ENCODE data around the gene PRRT1. TPM values are rescaled to one million over a fixed set of nuclear protein-coding genes. Genes with fewer than 3 reads are reported as not detected.
A peak's percentile ranks its signal among the peaks of the same experiment; 100 is the strongest.
"Not testable (repeated sequence)": the region's sequence is repeated elsewhere in the genome, so short reads cannot be mapped to it uniquely, and the experiment has no call there.

The PRRT1 gene
- total and polyA plus RNA-seq, 5 donors from 2014 or later = 0.13 to 0.55 (median 0.29) TPM; not detected in 1

GRCh38 chr6:32186151-32186840 is 34.6 kb upstream of the PRRT1 start:
- H3K27ac Mint-ChIP-seq = peak overlapping the region; percentile 93 to 96 (median 95)
- not testable (repeated sequence) for H3K27me3 Mint-ChIP-seq; H3K27me3 ChIP-seq (ENCODE audit: control insufficient read depth, insufficient read depth, low read length); H3K9me3 Mint-ChIP-seq; H3K4me3 ChIP-seq (ENCODE audit: low read depth, low read length); DNase-seq; ATAC-seq (ENCODE audit: low read depth in 2 of 2); H3K9me3 ChIP-seq (ENCODE audit: control insufficient read depth in 2 of 2, low read length in 2 of 2)
- peaks cover 33% of the 10 kb centered on the region for H3K36me3 ChIP-seq (ENCODE audit: control insufficient read depth, insufficient read depth, low read length)
- H3K4me3 Mint-ChIP-seq = peak overlapping the region; percentile 92 to 97 (median 95)
- H3K27ac ChIP-seq (ENCODE audit: insufficient read depth, low read length, poor library complexity, severe bottlenecking) = peak overlapping the region; percentile 67
- peaks cover 25% of the 10 kb centered on the region for H3K36me3 Mint-ChIP-seq
- H3K4me1 ChIP-seq (ENCODE audit: control insufficient read depth, insufficient read depth, low read length, poor library complexity, severe bottlenecking) = peaks cover 50% of the 10 kb centered on the region
- H3K4me1 Mint-ChIP-seq = peaks cover 6 to 54% (median 33%) of the 10 kb centered on the region in 4 donors

- Mint-ChIP-seq H3K36me3 (peaks cover 29% of the 10 kb centered on the region), H3K27ac (peak overlapping the region; percentile 93 to 96 (median 95)), H3K4me3 (peak overlapping the region; percentile 91 to 97 (median 95)), H3K4me1 (peaks cover 6 to 60% (median 34%) of the 10 kb centered on the region in 4 donors)
- Histone ChIP-seq H3K4me1 (ENCODE audit: control insufficient read depth, insufficient read depth, low read length, poor library complexity, severe bottlenecking) (peaks cover 45% of the 10 kb centered on the region), H3K27ac (ENCODE audit: insufficient read depth, low read length, poor library complexity, severe bottlenecking) (peak overlapping the region; percentile 67), H3K36me3 (ENCODE audit: control insufficient read depth, insufficient read depth, low read length) (peaks cover 39% of the 10 kb centered on the region)
- ATAC-seq (ENCODE audit: low read depth in 2 of 2) (peak; percentile 32 to 39), DNase-seq (peak in 2 of 3 donors; percentile 54 to 59)
- not testable (repeated sequence) for H3K9me3 ChIP-seq (ENCODE audit: control insufficient read depth in 2 of 2, low read length in 2 of 2); H3K9me3 Mint-ChIP-seq; H3K4me3 ChIP-seq (ENCODE audit: low read depth, low read length); H3K27me3 ChIP-seq (ENCODE audit: control insufficient read depth, insufficient read depth, low read length); H3K27me3 Mint-ChIP-seq
Measured at GRCh38 chr6:32185681-32186131, 34.0 kb upstream of the PRRT1 start.

- Mint-ChIP-seq H3K27me3 (no peaks in the 10 kb centered on the region), H3K9me3 (no peaks in the 10 kb centered on the region), H3K4me1 (peaks cover 6 to 75% (median 42%) of the 10 kb centered on the region in 4 donors), H3K27ac (peak within 1 kb of the TSS; percentile 35 to 90 (median 42)), H3K4me3 (peak within 1 kb of the TSS in 1 of 4 donors; percentile 29), H3K36me3 (peaks cover 38% of the 10 kb centered on the region)
- peaks cover 44% of the 10 kb centered on the region for H3K36me3 ChIP-seq (ENCODE audit: control insufficient read depth, insufficient read depth, low read length)
- no peaks in the 10 kb centered on the region for H3K9me3 ChIP-seq (ENCODE audit: control insufficient read depth in 2 of 2, low read length in 2 of 2)
- H3K27ac ChIP-seq (ENCODE audit: insufficient read depth, low read length, poor library complexity, severe bottlenecking) = peak within 1 kb of the TSS; percentile 67
- ATAC-seq (ENCODE audit: low read depth in 2 of 2) (no peak), DNase-seq (no peak)
- H3K27me3 ChIP-seq (ENCODE audit: control insufficient read depth, insufficient read depth, low read length) = no peaks in the 10 kb centered on the region
- H3K4me1 ChIP-seq (ENCODE audit: control insufficient read depth, insufficient read depth, low read length, poor library complexity, severe bottlenecking) = peaks cover 42% of the 10 kb centered on the region
- H3K4me3 ChIP-seq (ENCODE audit: low read depth, low read length) = no peak within 1 kb of the TSS
Measured at GRCh38 chr6:32184084-32184640, 32.4 kb upstream of the PRRT1 start, which contains the start of gene AGER. TSS of gene AGER (minus strand) at chr6:32184253. CDS start at chr6:32184222, 31 bp downstream.

GRCh38 chr6:32183483-32184083 is 31.8 kb upstream of the PRRT1 start:
- Mint-ChIP-seq H3K36me3 (peaks cover 41% of the 10 kb centered on the region), H3K4me1 (peaks cover 6 to 75% (median 41%) of the 10 kb centered on the region in 4 donors), H3K4me3 (peak overlapping the region in 1 of 4 donors; percentile 29), H3K9me3 (no peaks in the 10 kb centered on the region), H3K27ac (peak overlapping the region in 1 of 3 donors; percentile 35), H3K27me3 (no peaks in the 10 kb centered on the region)
- no peaks in the 10 kb centered on the region for H3K27me3 ChIP-seq (ENCODE audit: control insufficient read depth, insufficient read depth, low read length)
- no peak overlapping the region for H3K4me3 ChIP-seq (ENCODE audit: low read depth, low read length)
- no peaks in the 10 kb centered on the region for H3K9me3 ChIP-seq (ENCODE audit: control insufficient read depth in 2 of 2, low read length in 2 of 2)
- ATAC-seq (ENCODE audit: low read depth in 2 of 2) (no peak), DNase-seq (no peak)
- H3K36me3 ChIP-seq (ENCODE audit: control insufficient read depth, insufficient read depth, low read length) = peaks cover 44% of the 10 kb centered on the region
- no peak overlapping the region for H3K27ac ChIP-seq (ENCODE audit: insufficient read depth, low read length, poor library complexity, severe bottlenecking)
- peaks cover 42% of the 10 kb centered on the region for H3K4me1 ChIP-seq (ENCODE audit: control insufficient read depth, insufficient read depth, low read length, poor library complexity, severe bottlenecking)

GRCh38 chr6:32183030-32183429 is 31.3 kb upstream of the PRRT1 start:
- H3K4me1 Mint-ChIP-seq = peaks cover 6 to 73% (median 42%) of the 10 kb centered on the region in 4 donors
- Histone ChIP-seq H3K27ac (ENCODE audit: insufficient read depth, low read length, poor library complexity, severe bottlenecking) (no peak overlapping the region), H3K4me3 (ENCODE audit: low read depth, low read length) (no peak overlapping the region), H3K9me3 (ENCODE audit: control insufficient read depth in 2 of 2, low read length in 2 of 2) (no peaks in the 10 kb centered on the region), H3K27me3 (ENCODE audit: control insufficient read depth, insufficient read depth, low read length) (no peaks in the 10 kb centered on the region), H3K4me1 (ENCODE audit: control insufficient read depth, insufficient read depth, low read length, poor library complexity, severe bottlenecking) (peaks cover 39% of the 10 kb centered on the region), H3K36me3 (ENCODE audit: control insufficient read depth, insufficient read depth, low read length) (peaks cover 44% of the 10 kb centered on the region)
- H3K27me3 Mint-ChIP-seq = no peaks in the 10 kb centered on the region
- H3K27ac Mint-ChIP-seq = peak overlapping the region in 2 of 3 donors; percentile 35 to 42
- ATAC-seq (ENCODE audit: low read depth in 2 of 2) (no peak), DNase-seq (no peak)
- no peak overlapping the region for H3K4me3 Mint-ChIP-seq
- peaks cover 41% of the 10 kb centered on the region for H3K36me3 Mint-ChIP-seq
- H3K9me3 Mint-ChIP-seq = no peaks in the 10 kb centered on the region

GRCh38 chr6:32182555-32182981 is 30.8 kb upstream of the PRRT1 start:
- Mint-ChIP-seq H3K36me3 (peaks cover 40% of the 10 kb centered on the region), H3K27ac (peak overlapping the region in 1 of 3 donors; percentile 42), H3K4me3 (no peak overlapping the region), H3K9me3 (no peaks in the 10 kb centered on the region), H3K4me1 (peaks cover 6 to 71% (median 40%) of the 10 kb centered on the region in 4 donors), H3K27me3 (no peaks in the 10 kb centered on the region)
- no peaks in the 10 kb centered on the region for H3K9me3 ChIP-seq (ENCODE audit: control insufficient read depth in 2 of 2, low read length in 2 of 2)
- H3K27me3 ChIP-seq (ENCODE audit: control insufficient read depth, insufficient read depth, low read length) = no peaks in the 10 kb centered on the region
- H3K4me3 ChIP-seq (ENCODE audit: low read depth, low read length) = no peak overlapping the region
- peaks cover 35% of the 10 kb centered on the region for H3K4me1 ChIP-seq (ENCODE audit: control insufficient read depth, insufficient read depth, low read length, poor library complexity, severe bottlenecking)
- no peak for ATAC-seq (ENCODE audit: low read depth in 2 of 2)
- H3K36me3 ChIP-seq (ENCODE audit: control insufficient read depth, insufficient read depth, low read length) = peaks cover 39% of the 10 kb centered on the region
- no peak overlapping the region for H3K27ac ChIP-seq (ENCODE audit: insufficient read depth, low read length, poor library complexity, severe bottlenecking)
- no peak for DNase-seq

GRCh38 chr6:32181915-32182529 is 30.3 kb upstream of the PRRT1 start:
- H3K27ac ChIP-seq (ENCODE audit: insufficient read depth, low read length, poor library complexity, severe bottlenecking) = no peak overlapping the region
- DNase-seq (no peak), ATAC-seq (ENCODE audit: low read depth in 2 of 2) (no peak)
- no peaks in the 10 kb centered on the region for H3K9me3 Mint-ChIP-seq
- no peaks in the 10 kb centered on the region for H3K9me3 ChIP-seq (ENCODE audit: control insufficient read depth in 2 of 2, low read length in 2 of 2)
- H3K36me3 ChIP-seq (ENCODE audit: control insufficient read depth, insufficient read depth, low read length) = peaks cover 34% of the 10 kb centered on the region
- H3K27me3 Mint-ChIP-seq = no peaks in the 10 kb centered on the region
- peaks cover 34% of the 10 kb centered on the region for H3K36me3 Mint-ChIP-seq
- H3K27me3 ChIP-seq (ENCODE audit: control insufficient read depth, insufficient read depth, low read length) = no peaks in the 10 kb centered on the region
- peaks cover 34% of the 10 kb centered on the region for H3K4me1 ChIP-seq (ENCODE audit: control insufficient read depth, insufficient read depth, low read length, poor library complexity, severe bottlenecking)
- peaks cover 7 to 71% (median 40%) of the 10 kb centered on the region in 4 donors for H3K4me1 Mint-ChIP-seq
- H3K4me3 Mint-ChIP-seq = no peak overlapping the region
- H3K4me3 ChIP-seq (ENCODE audit: low read depth, low read length) = no peak overlapping the region
- no peak overlapping the region for H3K27ac Mint-ChIP-seq

All from CD4-positive, CD25-positive, alpha-beta regulatory T cell (primary cell).